SH-SY5Y (cell line): ENCODE data around the gene TNFRSF19.

Experiments
- GATA2 ChIP-seq: IDR thresholded peaks from 2 replicates; pipeline ENCODE4 v1.6.1; 2011; ENCODE audit warnings: mild to moderate bottlenecking, low read depth, low read length
- GATA3 ChIP-seq: IDR thresholded peaks from 2 replicates; pipeline ENCODE4 v1.6.1; 2011; ENCODE audit warnings: low read depth, mild to moderate bottlenecking, low read length, moderate library complexity

- TF ChIP-seq GATA3 (no peak), GATA2 (no peak)
These were observed 61.9 kb downstream of the TNFRSF19 start for GRCh38 chr13:23632048-23632582.
